Uterus (tissue), 2 donors: Measurements from ENCODE around the gene BTD.

Experiments used
- POLR2A ChIP-seq, 2 donors: fragments of 450-650 bp; IDR thresholded peaks; one replicate each; pipeline ENCODE4 v1.6.1; 2016; ENCODE audit warnings: antibody characterized with exemption in 2 of 2, mild to moderate bottlenecking in 1 of 2, moderate library complexity in 1 of 2
- TF ChIP-seq, protein P1 (sequence below), 4 experiments: fragments of 200-600 bp in 2 of 4; fragments of 450-650 bp in 2 of 4; sonication (generic) in 2 of 4; IDR thresholded peaks; one replicate each; pipeline ENCODE4 v1.5.1; 2016 to 2019; ENCODE audit warnings: antibody characterized with exemption in 4 of 4, mild to moderate bottlenecking in 2 of 4, moderate library complexity in 1 of 4

DNA sequence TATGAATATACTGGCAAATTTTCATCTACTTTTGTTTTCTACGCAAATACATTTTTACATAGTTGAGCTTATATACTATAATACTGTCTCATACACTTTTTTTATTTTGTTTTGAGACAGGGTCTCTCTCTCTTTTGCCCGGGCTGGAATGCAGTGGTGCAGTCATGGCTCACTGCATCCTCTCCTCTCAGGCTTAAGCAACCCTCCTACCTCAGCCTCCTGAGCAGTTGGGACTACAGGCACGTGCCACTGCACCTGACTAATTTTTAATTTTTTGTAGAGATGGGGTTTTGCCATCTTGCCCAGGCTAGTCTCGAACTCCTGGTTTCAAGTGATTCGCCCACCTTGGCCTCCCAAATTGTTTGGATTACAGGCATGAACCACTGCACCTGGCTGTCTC, 26.1 kb upstream of the BTD start:
- TF ChIP-seq, protein P1, sequence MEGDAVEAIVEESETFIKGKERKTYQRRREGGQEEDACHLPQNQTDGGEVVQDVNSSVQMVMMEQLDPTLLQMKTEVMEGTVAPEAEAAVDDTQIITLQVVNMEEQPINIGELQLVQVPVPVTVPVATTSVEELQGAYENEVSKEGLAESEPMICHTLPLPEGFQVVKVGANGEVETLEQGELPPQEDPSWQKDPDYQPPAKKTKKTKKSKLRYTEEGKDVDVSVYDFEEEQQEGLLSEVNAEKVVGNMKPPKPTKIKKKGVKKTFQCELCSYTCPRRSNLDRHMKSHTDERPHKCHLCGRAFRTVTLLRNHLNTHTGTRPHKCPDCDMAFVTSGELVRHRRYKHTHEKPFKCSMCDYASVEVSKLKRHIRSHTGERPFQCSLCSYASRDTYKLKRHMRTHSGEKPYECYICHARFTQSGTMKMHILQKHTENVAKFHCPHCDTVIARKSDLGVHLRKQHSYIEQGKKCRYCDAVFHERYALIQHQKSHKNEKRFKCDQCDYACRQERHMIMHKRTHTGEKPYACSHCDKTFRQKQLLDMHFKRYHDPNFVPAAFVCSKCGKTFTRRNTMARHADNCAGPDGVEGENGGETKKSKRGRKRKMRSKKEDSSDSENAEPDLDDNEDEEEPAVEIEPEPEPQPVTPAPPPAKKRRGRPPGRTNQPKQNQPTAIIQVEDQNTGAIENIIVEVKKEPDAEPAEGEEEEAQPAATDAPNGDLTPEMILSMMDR (IDR thresholded peaks at IDR 0.05), result no peak
- no peak for TF ChIP-seq POLR2A (IDR thresholded peaks at IDR 0.05)
